Fibroblast of the aortic adventitia (primary cell): Measurements from ENCODE around the gene EFNA5. TPM values are rescaled to one million over a fixed set of nuclear protein-coding genes. Genes with fewer than 3 reads are reported as not detected.

Experiments
- DNase-seq: peaks from one replicate; pipeline ENCODE4 v3.0.0-alpha.2; 2010; ENCODE audit warnings: low read depth
- H3K4me3 ChIP-seq: 2 replicates; pipeline ENCODE4 v1.5.1; 2011; ENCODE audit warnings: low read depth, mild to moderate bottlenecking, control low read depth, low read length, moderate library complexity
- total RNA-seq: library from RNA; depleted of rRNA; stranded (reverse); fragments of >200 nt; gene quantifications from 2 replicates; pipeline ENCODE4 v1.2.3, GENCODE V29; 2012; ENCODE audit warnings: low replicate concordance
- TF ChIP-seq, protein P1 (sequence below): IDR thresholded peaks from 2 replicates; pipeline ENCODE4 v1.5.1; 2011; ENCODE audit warnings: mild to moderate bottlenecking, low read length, control low read depth, inconsistent platforms; ENCODE audit not compliant: insufficient read depth

Gene EFNA5
- total RNA-seq, 1 donor, result 33.1 TPM

GRCh38 chr5:107391787-107392186, 278.9 kb downstream of the EFNA5 start:
- TF ChIP-seq, protein P1, sequence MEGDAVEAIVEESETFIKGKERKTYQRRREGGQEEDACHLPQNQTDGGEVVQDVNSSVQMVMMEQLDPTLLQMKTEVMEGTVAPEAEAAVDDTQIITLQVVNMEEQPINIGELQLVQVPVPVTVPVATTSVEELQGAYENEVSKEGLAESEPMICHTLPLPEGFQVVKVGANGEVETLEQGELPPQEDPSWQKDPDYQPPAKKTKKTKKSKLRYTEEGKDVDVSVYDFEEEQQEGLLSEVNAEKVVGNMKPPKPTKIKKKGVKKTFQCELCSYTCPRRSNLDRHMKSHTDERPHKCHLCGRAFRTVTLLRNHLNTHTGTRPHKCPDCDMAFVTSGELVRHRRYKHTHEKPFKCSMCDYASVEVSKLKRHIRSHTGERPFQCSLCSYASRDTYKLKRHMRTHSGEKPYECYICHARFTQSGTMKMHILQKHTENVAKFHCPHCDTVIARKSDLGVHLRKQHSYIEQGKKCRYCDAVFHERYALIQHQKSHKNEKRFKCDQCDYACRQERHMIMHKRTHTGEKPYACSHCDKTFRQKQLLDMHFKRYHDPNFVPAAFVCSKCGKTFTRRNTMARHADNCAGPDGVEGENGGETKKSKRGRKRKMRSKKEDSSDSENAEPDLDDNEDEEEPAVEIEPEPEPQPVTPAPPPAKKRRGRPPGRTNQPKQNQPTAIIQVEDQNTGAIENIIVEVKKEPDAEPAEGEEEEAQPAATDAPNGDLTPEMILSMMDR, result no peak
- no peak overlapping the region for H3K4me3 ChIP-seq

DNA sequence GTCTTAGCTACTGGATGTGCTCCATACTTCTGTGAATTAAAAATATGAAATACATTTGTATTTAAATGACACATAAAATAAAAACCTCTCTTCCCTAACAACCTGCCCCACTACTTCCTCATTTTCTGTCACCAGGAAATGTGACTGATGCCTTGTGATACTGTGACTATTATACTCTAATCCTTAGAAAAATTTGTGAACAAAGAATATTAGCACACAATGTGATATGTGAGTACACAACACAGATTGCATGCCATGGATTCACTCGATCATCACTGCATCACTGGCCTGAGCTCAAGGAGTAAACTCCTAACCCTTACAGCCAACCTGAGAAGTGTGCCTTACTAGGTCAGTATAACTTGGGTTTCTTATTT, 281.0 kb downstream of the EFNA5 start:
- DNase-seq, result no peak
- no peak overlapping the region for H3K4me3 ChIP-seq
- TF ChIP-seq, protein P1, result no peak

More at GRCh38 chr5:107391787-107392186, 278.9 kb downstream of the EFNA5 start:
- no peak for DNase-seq

DNA sequence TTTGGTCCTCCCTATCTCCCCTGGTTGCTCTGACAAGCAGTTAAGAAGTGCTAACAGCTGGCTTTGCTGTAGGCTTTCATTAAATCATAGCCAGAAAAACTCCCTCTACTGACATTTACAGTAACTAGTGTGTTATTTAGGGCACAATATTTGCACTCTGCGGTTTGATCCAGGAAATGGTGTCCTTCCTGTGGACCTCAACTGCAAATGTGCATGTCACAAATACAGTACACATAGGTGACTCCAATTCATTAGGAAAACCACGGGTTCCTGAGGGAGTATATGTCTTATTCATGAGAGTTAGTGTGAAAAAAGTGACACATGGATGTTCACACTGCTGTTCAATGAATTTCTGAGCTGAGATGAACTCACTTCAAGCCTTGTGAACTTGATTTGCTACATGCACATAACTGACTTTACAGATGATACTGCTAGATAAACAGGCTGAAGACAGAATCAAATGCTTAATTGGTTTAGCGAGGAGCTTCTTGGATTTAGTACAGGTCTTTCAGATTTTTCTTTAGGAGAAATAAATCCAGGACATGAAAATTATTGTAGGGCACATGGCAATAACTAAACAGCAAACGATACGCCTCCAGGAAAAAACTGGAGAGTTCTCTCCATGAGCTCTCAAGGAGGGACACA, 281.5 kb downstream of the EFNA5 start:
- TF ChIP-seq, protein P1, result no peak
- H3K4me3 ChIP-seq, result no peak overlapping the region
- DNase-seq, result peak; percentile 55

DNA sequence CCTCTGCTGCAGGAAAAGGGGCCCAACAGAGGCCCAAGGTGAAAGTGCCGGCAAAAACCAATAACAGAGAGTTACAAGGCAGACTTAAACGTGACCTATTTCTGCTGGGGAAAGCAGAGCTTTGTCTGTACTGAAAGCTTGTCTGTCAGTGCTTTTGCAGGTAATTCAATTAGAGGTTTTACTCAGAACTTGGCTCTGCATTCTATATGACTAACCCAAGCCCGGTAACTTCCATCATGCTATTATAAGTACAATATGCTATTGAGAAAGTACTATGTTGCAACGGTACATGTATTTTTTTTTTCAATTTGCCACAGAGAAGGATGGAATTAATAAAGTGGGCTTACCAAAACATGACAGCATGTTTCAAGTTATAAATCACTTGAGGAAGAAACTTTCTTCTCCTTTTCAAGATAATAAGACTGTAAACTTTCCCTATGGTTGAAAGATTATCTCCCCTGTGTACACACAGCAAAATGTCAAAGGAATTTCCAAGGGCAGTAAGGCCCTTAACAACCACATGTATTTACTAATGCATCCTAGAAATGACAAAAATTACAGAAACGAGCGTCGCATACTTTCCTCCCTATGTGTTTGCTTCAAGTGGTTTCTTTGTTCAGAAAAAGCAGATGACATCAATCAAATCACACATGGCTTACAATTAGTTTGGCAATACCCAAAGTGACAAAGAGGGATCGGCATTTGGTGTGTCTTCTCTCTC, 282.4 kb downstream of the EFNA5 start:
- DNase-seq, result peak; percentile 90
- no peak overlapping the region for H3K4me3 ChIP-seq
- TF ChIP-seq, protein P1, result no peak

- no peak for DNase-seq
- TF ChIP-seq, protein P1, result no peak
- H3K4me3 ChIP-seq, result no peak overlapping the region
Measured at GRCh38 chr5:107387526-107388140, 283.1 kb downstream of the EFNA5 start.

DNA sequence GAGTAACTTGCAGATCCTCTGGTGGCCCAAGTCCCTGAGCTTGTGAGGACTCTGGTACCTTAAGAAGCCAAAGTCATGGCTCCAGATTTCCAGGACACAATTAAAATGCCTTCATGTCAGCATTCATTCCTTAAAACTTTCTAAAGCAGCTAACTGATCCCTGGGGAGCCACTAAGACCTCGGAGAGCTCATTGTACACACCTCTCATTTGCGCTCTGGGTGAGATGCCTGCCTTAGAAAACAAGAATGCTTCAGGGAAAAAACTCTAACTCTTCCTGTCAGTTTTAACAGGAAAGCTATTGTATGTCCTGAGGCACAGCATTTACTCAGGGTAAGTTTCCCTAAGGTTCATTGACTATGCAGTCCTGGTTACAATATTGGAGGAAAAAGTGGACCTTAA, 285.0 kb downstream of the EFNA5 start:
- no peak for DNase-seq
- H3K4me3 ChIP-seq, result no peak overlapping the region
- TF ChIP-seq, protein P1, result no peak
